ENCODE data around the gene GRIA4.

The GRIA4 gene

GRCh38 chr11:105734426-105734825 lies 124.6 kb downstream of the GRIA4 start:
- no peak overlapping the region for H2BK12ac ChIP-seq (ENCODE audit: low read length in 2 of 2)
- no peaks in the 10 kb centered on the region for H3K4me1 ChIP-seq (ENCODE audit: control insufficient read depth, insufficient read depth, low read depth, low read length)
- H2AFZ ChIP-seq (ENCODE audit: low read depth, low read length), result no peak overlapping the region
- no peaks in the 10 kb centered on the region for H3K36me3 ChIP-seq (ENCODE audit: control insufficient read depth in 1 of 2, insufficient read depth in 2 of 2, low read depth in 1 of 2, low read length in 2 of 2)
- H3K79me1 ChIP-seq (replicated peaks; ENCODE audit: low read length, poor library complexity, severe bottlenecking), result no peaks in the 10 kb centered on the region
- no peak overlapping the region for H3K4me2 ChIP-seq (ENCODE audit: low read length, poor library complexity, severe bottlenecking)
- no peak overlapping the region for H2BK120ac ChIP-seq (ENCODE audit: low read depth, low read length)
- H3K27ac ChIP-seq (ENCODE audit: low read length, poor library complexity, severe bottlenecking), result no peak overlapping the region
- no peak overlapping the region for H3K14ac ChIP-seq (ENCODE audit: low read length in 2 of 2)
- H3K4ac ChIP-seq (ENCODE audit: low read depth in 1 of 2, low read length in 2 of 2), result no peak overlapping the region
- H3K9ac ChIP-seq (ENCODE audit: low read length), result no peak overlapping the region
- H4K91ac ChIP-seq (ENCODE audit: low read length), result no peak overlapping the region
- H3K18ac ChIP-seq (ENCODE audit: low read depth in 1 of 2, low read length in 2 of 2), result no peak overlapping the region
- DNase-seq, result no peak
- H2BK5ac ChIP-seq (ENCODE audit: low read depth, low read length, poor library complexity, severe bottlenecking), result no peak overlapping the region
- H2BK15ac ChIP-seq (ENCODE audit: low read depth, poor library complexity, severe bottlenecking), result no peak overlapping the region
- no peak overlapping the region for H3K23ac ChIP-seq (ENCODE audit: low read length in 2 of 2)
- WGBS, result 86% methylated on average over 1 of the region's 1 CpG
- H3K9me3 ChIP-seq (ENCODE audit: control insufficient read depth, low read length), result peaks cover 6% of the 10 kb centered on the region
- no peak overlapping the region for H4K8ac ChIP-seq (ENCODE audit: low read length)
- no peak overlapping the region for H2AK5ac ChIP-seq (ENCODE audit: low read length, severe bottlenecking)
- H3K4me3 ChIP-seq (ENCODE audit: insufficient read depth in 1 of 2, low read depth in 1 of 2, low read length in 2 of 2), result no peak overlapping the region
- H3K27me3 ChIP-seq (ENCODE audit: control insufficient read depth in 1 of 2, insufficient read depth in 1 of 2, low read length in 2 of 2), result no peaks in the 10 kb centered on the region

GRCh38 chr11:105738251-105738650 lies 128.4 kb downstream of the GRIA4 start:
- Histone ChIP-seq H2AFZ (ENCODE audit: low read depth, low read length) (no peak overlapping the region), H2BK120ac (ENCODE audit: low read depth, low read length) (no peak overlapping the region), H3K23ac (ENCODE audit: low read length in 2 of 2) (no peak overlapping the region), H3K9me3 (ENCODE audit: control insufficient read depth, low read length) (no peaks in the 10 kb centered on the region), H4K91ac (ENCODE audit: low read length) (no peak overlapping the region), H3K4me2 (ENCODE audit: low read length, poor library complexity, severe bottlenecking) (no peak overlapping the region), H2BK5ac (ENCODE audit: low read depth, low read length, poor library complexity, severe bottlenecking) (no peak overlapping the region), H3K27me3 (ENCODE audit: control insufficient read depth in 1 of 2, insufficient read depth in 1 of 2, low read length in 2 of 2) (no peaks in the 10 kb centered on the region), H3K4me1 (ENCODE audit: control insufficient read depth, insufficient read depth, low read depth, low read length) (no peaks in the 10 kb centered on the region), H2BK12ac (ENCODE audit: low read length in 2 of 2) (no peak overlapping the region), H2BK15ac (ENCODE audit: low read depth, poor library complexity, severe bottlenecking) (no peak overlapping the region), H2AK5ac (ENCODE audit: low read length, severe bottlenecking) (no peak overlapping the region), H3K4ac (ENCODE audit: low read depth in 1 of 2, low read length in 2 of 2) (no peak overlapping the region), H3K27ac (ENCODE audit: low read length, poor library complexity, severe bottlenecking) (no peak overlapping the region), H3K4me3 (ENCODE audit: insufficient read depth in 1 of 2, low read depth in 1 of 2, low read length in 2 of 2) (no peak overlapping the region), H3K9ac (ENCODE audit: low read length) (no peak overlapping the region), H3K14ac (ENCODE audit: low read length in 2 of 2) (no peak overlapping the region), H3K18ac (ENCODE audit: low read depth in 1 of 2, low read length in 2 of 2) (no peak overlapping the region), H3K79me1 (replicated peaks; ENCODE audit: low read length, poor library complexity, severe bottlenecking) (no peaks in the 10 kb centered on the region), H3K36me3 (ENCODE audit: control insufficient read depth in 1 of 2, insufficient read depth in 2 of 2, low read depth in 1 of 2, low read length in 2 of 2) (no peaks in the 10 kb centered on the region), H4K8ac (ENCODE audit: low read length) (no peak overlapping the region)
- DNase-seq, result no peak
- WGBS, result no CpG with 5 or more reads among the region's 1 CpG

GRCh38 chr11:105738986-105739795 lies 129.3 kb downstream of the GRIA4 start:
- Histone ChIP-seq H3K23ac (ENCODE audit: low read length in 2 of 2) (no peak overlapping the region), H2AK5ac (ENCODE audit: low read length, severe bottlenecking) (no peak overlapping the region), H3K14ac (ENCODE audit: low read length in 2 of 2) (no peak overlapping the region), H2BK5ac (ENCODE audit: low read depth, low read length, poor library complexity, severe bottlenecking) (no peak overlapping the region), H3K79me1 (replicated peaks; ENCODE audit: low read length, poor library complexity, severe bottlenecking) (no peaks in the 10 kb centered on the region), H2BK15ac (ENCODE audit: low read depth, poor library complexity, severe bottlenecking) (no peak overlapping the region), H4K91ac (ENCODE audit: low read length) (no peak overlapping the region), H3K18ac (ENCODE audit: low read depth in 1 of 2, low read length in 2 of 2) (no peak overlapping the region), H3K27ac (ENCODE audit: low read length, poor library complexity, severe bottlenecking) (no peak overlapping the region), H3K9me3 (ENCODE audit: control insufficient read depth, low read length) (peaks cover 3% of the 10 kb centered on the region), H2AFZ (ENCODE audit: low read depth, low read length) (no peak overlapping the region), H2BK12ac (ENCODE audit: low read length in 2 of 2) (no peak overlapping the region), H3K36me3 (ENCODE audit: control insufficient read depth in 1 of 2, insufficient read depth in 2 of 2, low read depth in 1 of 2, low read length in 2 of 2) (no peaks in the 10 kb centered on the region), H3K27me3 (ENCODE audit: control insufficient read depth in 1 of 2, insufficient read depth in 1 of 2, low read length in 2 of 2) (no peaks in the 10 kb centered on the region), H3K9ac (ENCODE audit: low read length) (no peak overlapping the region), H3K4ac (ENCODE audit: low read depth in 1 of 2, low read length in 2 of 2) (no peak overlapping the region), H3K4me2 (ENCODE audit: low read length, poor library complexity, severe bottlenecking) (no peak overlapping the region), H4K8ac (ENCODE audit: low read length) (no peak overlapping the region), H2BK120ac (ENCODE audit: low read depth, low read length) (no peak overlapping the region), H3K4me3 (ENCODE audit: insufficient read depth in 1 of 2, low read depth in 1 of 2, low read length in 2 of 2) (no peak overlapping the region), H3K4me1 (ENCODE audit: control insufficient read depth, insufficient read depth, low read depth, low read length) (no peaks in the 10 kb centered on the region)
- no peak for DNase-seq
- 91% methylated on average over 5 of the region's 5 CpGs for WGBS

- no peaks in the 10 kb centered on the region for H3K27me3 ChIP-seq (ENCODE audit: control insufficient read depth in 1 of 2, insufficient read depth in 1 of 2, low read length in 2 of 2)
- H3K4me3 ChIP-seq (ENCODE audit: insufficient read depth in 1 of 2, low read depth in 1 of 2, low read length in 2 of 2), result no peak overlapping the region
- H3K14ac ChIP-seq (ENCODE audit: low read length in 2 of 2), result no peak overlapping the region
- H3K18ac ChIP-seq (ENCODE audit: low read depth in 1 of 2, low read length in 2 of 2), result no peak overlapping the region
- H2BK5ac ChIP-seq (ENCODE audit: low read depth, low read length, poor library complexity, severe bottlenecking), result no peak overlapping the region
- H2BK120ac ChIP-seq (ENCODE audit: low read depth, low read length), result no peak overlapping the region
- no peak overlapping the region for H2AFZ ChIP-seq (ENCODE audit: low read depth, low read length)
- WGBS, result 93% methylated on average over 2 of the region's 4 CpGs
- H3K23ac ChIP-seq (ENCODE audit: low read length in 2 of 2), result no peak overlapping the region
- no peak overlapping the region for H2BK15ac ChIP-seq (ENCODE audit: low read depth, poor library complexity, severe bottlenecking)
- no peak overlapping the region for H3K4ac ChIP-seq (ENCODE audit: low read depth in 1 of 2, low read length in 2 of 2)
- H3K4me1 ChIP-seq (ENCODE audit: control insufficient read depth, insufficient read depth, low read depth, low read length), result no peaks in the 10 kb centered on the region
- no peak overlapping the region for H4K8ac ChIP-seq (ENCODE audit: low read length)
- H2AK5ac ChIP-seq (ENCODE audit: low read length, severe bottlenecking), result no peak overlapping the region
- no peaks in the 10 kb centered on the region for H3K36me3 ChIP-seq (ENCODE audit: control insufficient read depth in 1 of 2, insufficient read depth in 2 of 2, low read depth in 1 of 2, low read length in 2 of 2)
- no peak overlapping the region for H3K9ac ChIP-seq (ENCODE audit: low read length)
- no peak overlapping the region for H4K91ac ChIP-seq (ENCODE audit: low read length)
- H3K4me2 ChIP-seq (ENCODE audit: low read length, poor library complexity, severe bottlenecking), result no peak overlapping the region
- H3K27ac ChIP-seq (ENCODE audit: low read length, poor library complexity, severe bottlenecking), result no peak overlapping the region
- H2BK12ac ChIP-seq (ENCODE audit: low read length in 2 of 2), result no peak overlapping the region
- no peak for DNase-seq
- peaks cover 3% of the 10 kb centered on the region for H3K9me3 ChIP-seq (ENCODE audit: control insufficient read depth, low read length)
- no peaks in the 10 kb centered on the region for H3K79me1 ChIP-seq (replicated peaks; ENCODE audit: low read length, poor library complexity, severe bottlenecking)
Measured at GRCh38 chr11:105740164-105740903, 130.5 kb downstream of the GRIA4 start.
